ENCODE results near the gene LPCAT3.

DNA sequence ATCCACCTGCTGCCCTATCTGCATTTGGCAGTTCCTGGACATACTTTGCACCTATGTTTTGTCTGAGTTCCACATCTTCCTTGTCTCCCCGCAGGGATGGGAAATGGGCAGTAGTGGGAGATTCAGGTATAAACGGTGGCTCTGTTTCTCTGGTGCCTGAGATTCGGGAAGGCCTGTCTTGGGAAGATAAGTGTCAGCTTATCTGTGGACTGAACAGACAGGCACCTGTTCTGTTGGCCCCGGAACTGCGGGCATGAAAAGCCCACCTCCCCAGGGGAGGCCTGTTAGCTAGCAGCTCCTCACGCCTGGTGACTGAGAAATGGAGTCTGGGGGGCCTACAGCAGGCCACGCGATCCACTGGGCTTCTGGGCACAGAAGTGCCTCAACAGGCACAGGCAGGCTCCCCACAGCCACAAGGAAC, 53.7 kb downstream of the LPCAT3 start:
- TF ChIP-seq TEAD4 (IDR thresholded peaks at IDR 0.05), result no peak
- no peak for TF ChIP-seq TCF12 (IDR thresholded peaks at IDR 0.05; ENCODE audit: low read depth)
- TF ChIP-seq, protein P1, sequence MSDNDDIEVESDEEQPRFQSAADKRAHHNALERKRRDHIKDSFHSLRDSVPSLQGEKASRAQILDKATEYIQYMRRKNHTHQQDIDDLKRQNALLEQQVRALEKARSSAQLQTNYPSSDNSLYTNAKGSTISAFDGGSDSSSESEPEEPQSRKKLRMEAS (IDR thresholded peaks at IDR 0.05), result no peak
- no peak; the same call in 1 of the 2 replicates for TF ChIP-seq TAF1 (IDR thresholded peaks at IDR 0.05; ENCODE audit: low read depth)

Data from Ishikawa (cell line).